Parathyroid adenoma (tissue), 2 donors: ENCODE results near the gene MYCBP2.

Experiments
- H2AFZ ChIP-seq: fragments of 300-600 bp; sonication (generic); one replicate; pipeline ENCODE4 v1.7.0; 2017; ENCODE audit warnings: antibody characterized with exemption, mild to moderate bottlenecking
- H3K27ac ChIP-seq: fragments of 300-600 bp; sonication (generic); one replicate; pipeline ENCODE4 v1.7.0; 2017
- H3K27me3 ChIP-seq: fragments of 300-600 bp; sonication (generic); one replicate; pipeline ENCODE4 v1.7.0; 2017; ENCODE audit warnings: low read length; ENCODE audit not compliant: control insufficient read depth, insufficient read depth
- H3K36me3 ChIP-seq: fragments of 300-600 bp; sonication (generic); one replicate; pipeline ENCODE4 v1.7.0; 2017; ENCODE audit warnings: low read length; ENCODE audit not compliant: control insufficient read depth, insufficient read depth
- H3K4me1 ChIP-seq: fragments of 300-600 bp; sonication (generic); one replicate; pipeline ENCODE4 v1.7.0; 2017; ENCODE audit warnings: control low read depth
- H3K4me2 ChIP-seq: fragments of 300-600 bp; sonication (generic); one replicate; pipeline ENCODE4 v1.7.0; 2017; ENCODE audit warnings: low read length
- H3K4me3 ChIP-seq: fragments of 300-600 bp; sonication (generic); one replicate; pipeline ENCODE4 v1.7.0; 2017; ENCODE audit warnings: low read depth, low read length
- H3K79me2 ChIP-seq: fragments of 300-600 bp; sonication (generic); one replicate; pipeline ENCODE4 v1.7.0; 2017; ENCODE audit warnings: control low read depth
- H3K9ac ChIP-seq: fragments of 300-600 bp; sonication (generic); one replicate; pipeline ENCODE4 v1.7.0; 2017; ENCODE audit warnings: mild to moderate bottlenecking
- H3K9me3 ChIP-seq: fragments of 300-600 bp; sonication (generic); one replicate; pipeline ENCODE4 v1.7.0; 2017; ENCODE audit warnings: low read length; ENCODE audit not compliant: control insufficient read depth
- CTCF ChIP-seq: fragments of 300-600 bp; sonication (generic); IDR thresholded peaks from one replicate; pipeline ENCODE4 v1.7.0; 2017; ENCODE audit warnings: antibody characterized with exemption, mild to moderate bottlenecking
- donor health status: primary hyperparathyroidism.

MYCBP2 gene

GRCh38 chr13:77310161-77310560 lies 16.7 kb downstream of the MYCBP2 start:
- H3K27me3 ChIP-seq = no peaks in the 10 kb centered on the region
- no peak overlapping the region for H3K4me2 ChIP-seq
- H3K9ac ChIP-seq = no peak overlapping the region
- H3K27ac ChIP-seq = no peak overlapping the region
- no peak overlapping the region for H2AFZ ChIP-seq
- peaks cover 8% of the 10 kb centered on the region for H3K79me2 ChIP-seq
- no peak overlapping the region for H3K4me3 ChIP-seq
- H3K4me1 ChIP-seq = peaks cover 4% of the 10 kb centered on the region
- no peaks in the 10 kb centered on the region for H3K36me3 ChIP-seq
- TF ChIP-seq CTCF = no peak
- no peaks in the 10 kb centered on the region for H3K9me3 ChIP-seq

GRCh38 chr13:77309254-77309653 lies 17.6 kb downstream of the MYCBP2 start:
- Histone ChIP-seq H3K4me2 (no peak overlapping the region), H3K27ac (no peak overlapping the region), H2AFZ (no peak overlapping the region), H3K4me1 (peaks cover 4% of the 10 kb centered on the region), H3K9ac (no peak overlapping the region), H3K27me3 (no peaks in the 10 kb centered on the region), H3K4me3 (no peak overlapping the region), H3K9me3 (no peaks in the 10 kb centered on the region), H3K79me2 (peaks cover 4% of the 10 kb centered on the region), H3K36me3 (no peaks in the 10 kb centered on the region)
- no peak for TF ChIP-seq CTCF

GRCh38 chr13:77306458-77306857 lies 20.4 kb downstream of the MYCBP2 start:
- no peak overlapping the region for H3K9ac ChIP-seq
- H3K27me3 ChIP-seq = no peaks in the 10 kb centered on the region
- H3K27ac ChIP-seq = no peak overlapping the region
- no peak overlapping the region for H3K4me2 ChIP-seq
- H3K36me3 ChIP-seq = no peaks in the 10 kb centered on the region
- TF ChIP-seq CTCF = no peak
- no peaks in the 10 kb centered on the region for H3K9me3 ChIP-seq
- peaks cover 4% of the 10 kb centered on the region for H3K4me1 ChIP-seq
- H2AFZ ChIP-seq = no peak overlapping the region
- no peak overlapping the region for H3K4me3 ChIP-seq
- H3K79me2 ChIP-seq = no peaks in the 10 kb centered on the region

- Histone ChIP-seq H3K79me2 (peaks cover 5% of the 10 kb centered on the region), H3K4me1 (peaks cover 4% of the 10 kb centered on the region), H3K27me3 (no peaks in the 10 kb centered on the region), H3K4me2 (no peak overlapping the region), H3K9ac (no peak overlapping the region), H3K4me3 (no peak overlapping the region), H3K36me3 (no peaks in the 10 kb centered on the region), H2AFZ (no peak overlapping the region), H3K27ac (no peak overlapping the region), H3K9me3 (no peaks in the 10 kb centered on the region)
- no peak for TF ChIP-seq CTCF
Measured at GRCh38 chr13:77305266-77305665, 21.6 kb downstream of the MYCBP2 start.

GRCh38 chr13:77300176-77301037 lies 26.5 kb downstream of the MYCBP2 start:
- Histone ChIP-seq H3K4me3 (no peak overlapping the region), H3K27me3 (no peaks in the 10 kb centered on the region), H3K9me3 (no peaks in the 10 kb centered on the region), H3K9ac (no peak overlapping the region), H3K27ac (no peak overlapping the region), H3K4me1 (no peaks in the 10 kb centered on the region), H3K79me2 (peaks cover 8% of the 10 kb centered on the region), H3K36me3 (no peaks in the 10 kb centered on the region), H3K4me2 (no peak overlapping the region), H2AFZ (no peak overlapping the region)
- TF ChIP-seq CTCF = no peak
